Mesenchymal stem cell (in vitro differentiated cells and primary cell): ENCODE results near the gene CEP97.
"Not testable (repeated sequence)": the region's sequence is repeated elsewhere in the genome, so short reads cannot be mapped to it uniquely, and the experiment has no call there.

Experiments used
- DNase-seq: peaks from one replicate; pipeline ENCODE4 v3.0.0-alpha.2; 2013
- H2AFZ ChIP-seq: one replicate; pipeline ENCODE4 v1.6.1; 2013; ENCODE audit warnings: low read depth, mild to moderate bottlenecking, control low read depth, inconsistent platforms, low read length, moderate library complexity
- H2AK5ac ChIP-seq: 2 replicates; pipeline ENCODE4 v1.6.1; 2013; ENCODE audit warnings: low read length, moderate library complexity, mild to moderate bottlenecking, inconsistent platforms; ENCODE audit not compliant: severe bottlenecking
- H2BK120ac ChIP-seq: one replicate; pipeline ENCODE4 v1.6.1; 2013; ENCODE audit warnings: low read depth, mild to moderate bottlenecking, inconsistent platforms, low read length, moderate library complexity
- H2BK12ac ChIP-seq, 2 experiments: one replicate each; pipeline ENCODE4 v1.6.1; 2013; ENCODE audit warnings: inconsistent platforms in 2 of 2, low read length in 2 of 2, mild to moderate bottlenecking in 2 of 2, moderate library complexity in 2 of 2, control low read depth in 1 of 2
- H2BK15ac ChIP-seq: one replicate; pipeline ENCODE4 v1.6.1; 2013; ENCODE audit warnings: mild to moderate bottlenecking, low read depth, inconsistent platforms; ENCODE audit not compliant: poor library complexity, severe bottlenecking
- H2BK5ac ChIP-seq: 2 replicates; pipeline ENCODE4 v1.6.1; 2013; ENCODE audit warnings: low read depth, mild to moderate bottlenecking, low read length, control low read depth, inconsistent platforms; ENCODE audit not compliant: poor library complexity, severe bottlenecking
- H3K14ac ChIP-seq, 2 experiments: one replicate each; pipeline ENCODE4 v1.6.1; 2013; ENCODE audit warnings: inconsistent platforms in 2 of 2, low read length in 2 of 2, control low read depth in 1 of 2, mild to moderate bottlenecking in 1 of 2, moderate library complexity in 1 of 2
- H3K18ac ChIP-seq, 2 experiments: one replicate each; pipeline ENCODE4 v1.6.1; 2013; ENCODE audit warnings: inconsistent platforms in 2 of 2, low read length in 2 of 2, control low read depth in 1 of 2, low read depth in 1 of 2, mild to moderate bottlenecking in 1 of 2
- H3K23ac ChIP-seq, 2 experiments: one replicate each; pipeline ENCODE4 v1.6.1; 2013; ENCODE audit warnings: inconsistent platforms in 2 of 2, low read length in 2 of 2, mild to moderate bottlenecking in 2 of 2, moderate library complexity in 2 of 2, control low read depth in 1 of 2
- H3K27ac ChIP-seq: 2 replicates; pipeline ENCODE4 v1.5.1; 2013; ENCODE audit warnings: mild to moderate bottlenecking, moderate library complexity, low read length, control low read depth, inconsistent platforms; ENCODE audit not compliant: poor library complexity, severe bottlenecking
- H3K27me3 ChIP-seq, 2 experiments: 2 replicates each; pipeline versions ENCODE4 v1.6.1 to v1.7.0; 2013; ENCODE audit warnings: low read length in 2 of 2, mild to moderate bottlenecking in 2 of 2, moderate library complexity in 2 of 2, control low read depth in 1 of 2, inconsistent platforms in 1 of 2; ENCODE audit not compliant: control insufficient read depth in 1 of 2, insufficient read depth in 1 of 2
- H3K36me3 ChIP-seq, 2 experiments: 2 replicates each; pipeline versions ENCODE4 v1.6.1 to v1.7.0; 2013; ENCODE audit warnings: low read length in 2 of 2, control low read depth in 1 of 2, inconsistent platforms in 1 of 2, low read depth in 1 of 2, mild to moderate bottlenecking in 1 of 2; ENCODE audit not compliant: insufficient read depth in 2 of 2, control insufficient read depth in 1 of 2
- H3K4ac ChIP-seq, 2 experiments: one replicate each; pipeline ENCODE4 v1.6.1; 2013; ENCODE audit warnings: inconsistent platforms in 2 of 2, low read length in 2 of 2, mild to moderate bottlenecking in 2 of 2, moderate library complexity in 2 of 2, control low read depth in 1 of 2, low read depth in 1 of 2
- H3K4me1 ChIP-seq: 2 replicates; pipeline ENCODE4 v1.6.1; 2013; ENCODE audit warnings: low read depth, low read length, control low read depth; ENCODE audit not compliant: control insufficient read depth, insufficient read depth
- H3K4me2 ChIP-seq: 2 replicates; pipeline ENCODE4 v1.6.1; 2013; ENCODE audit warnings: low read length, mild to moderate bottlenecking, inconsistent platforms; ENCODE audit not compliant: poor library complexity, severe bottlenecking
- H3K4me3 ChIP-seq, 2 experiments: 2 replicates each; pipeline versions ENCODE4 v1.5.1 to v1.7.0; 2013; ENCODE audit warnings: low read length in 2 of 2, mild to moderate bottlenecking in 2 of 2, control low read depth in 1 of 2, low read depth in 1 of 2; ENCODE audit not compliant: insufficient read depth in 1 of 2
- H3K79me1 ChIP-seq: replicated peaks from 2 replicates; pipeline ENCODE4 v1.6.1; 2013; ENCODE audit warnings: mild to moderate bottlenecking, control low read depth, low read length, inconsistent platforms; ENCODE audit not compliant: poor library complexity, severe bottlenecking
- H3K9ac ChIP-seq: 2 replicates; pipeline ENCODE4 v1.7.0; 2013; ENCODE audit warnings: mild to moderate bottlenecking, low read length, moderate library complexity
- H3K9me3 ChIP-seq: 2 replicates; pipeline ENCODE4 v1.7.0; 2013; ENCODE audit warnings: mild to moderate bottlenecking, low read length; ENCODE audit not compliant: control insufficient read depth
- H4K8ac ChIP-seq: one replicate; pipeline ENCODE4 v1.6.1; 2013; ENCODE audit warnings: inconsistent platforms, mild to moderate bottlenecking, low read length, moderate library complexity
- H4K91ac ChIP-seq: one replicate; pipeline ENCODE4 v1.6.1; 2013; ENCODE audit warnings: mild to moderate bottlenecking, low read length, inconsistent platforms
- WGBS: methylation state at CpG from one replicate; pipeline ENCODE4 v1.1.7; 2013; ENCODE audit warnings: mixed read lengths; 5-methylcytosine and 5-hydroxymethylcytosine counted together

The CEP97 gene

DNA sequence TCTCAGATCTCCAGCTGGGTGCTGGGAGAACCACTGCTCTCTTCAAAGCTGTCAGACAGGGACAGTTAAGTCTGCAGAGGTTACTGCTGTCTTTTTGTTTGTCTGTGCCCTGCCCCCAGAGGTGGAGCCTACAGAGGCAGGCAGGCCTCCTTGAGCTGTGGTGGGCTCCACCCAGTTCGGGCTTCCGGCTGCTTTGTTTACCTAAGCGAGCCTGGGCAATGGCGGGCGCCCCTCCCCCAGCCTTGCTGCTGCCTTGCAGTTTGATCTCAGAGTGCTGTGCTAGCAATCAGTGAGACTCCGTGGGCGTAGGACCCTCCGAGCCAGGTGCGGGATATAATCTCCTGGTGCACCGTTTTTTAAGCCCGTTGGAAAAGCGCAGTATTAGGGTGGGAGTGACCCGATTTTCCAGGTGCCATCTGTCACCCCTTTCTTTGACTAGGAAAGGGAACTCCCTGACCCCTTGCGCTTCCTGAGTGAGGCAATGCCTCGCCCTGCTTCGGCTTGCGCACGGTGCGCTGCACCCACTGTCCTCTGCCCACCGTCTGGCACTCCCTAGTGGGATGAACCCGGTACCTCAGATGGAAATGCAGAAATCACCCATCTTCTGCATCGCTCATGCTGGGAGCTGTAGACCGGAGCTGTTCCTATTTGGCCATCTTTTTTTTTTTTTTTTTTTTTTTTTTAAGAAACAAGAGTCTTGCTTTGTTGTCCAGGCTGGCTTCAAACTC is 29.1 kb downstream of the CEP97 start:
- H3K18ac ChIP-seq, H2AK5ac ChIP-seq, DNase-seq, H3K9ac ChIP-seq, H3K9me3 ChIP-seq, H4K91ac ChIP-seq, H2AFZ ChIP-seq, H3K4me2 ChIP-seq, H3K14ac ChIP-seq, H3K23ac ChIP-seq, H2BK5ac ChIP-seq, H3K27ac ChIP-seq, H3K4ac ChIP-seq, H3K27me3 ChIP-seq, H4K8ac ChIP-seq, H3K4me3 ChIP-seq, H2BK15ac ChIP-seq, H3K4me1 ChIP-seq, H3K79me1 ChIP-seq, H2BK12ac ChIP-seq, H2BK120ac ChIP-seq: not testable (repeated sequence)
- H3K36me3 ChIP-seq, result peaks cover 11 to 37% of the 10 kb centered on the region in 2 experiments
- 91% methylated on average over 11 of the region's 23 CpGs for WGBS

DNA sequence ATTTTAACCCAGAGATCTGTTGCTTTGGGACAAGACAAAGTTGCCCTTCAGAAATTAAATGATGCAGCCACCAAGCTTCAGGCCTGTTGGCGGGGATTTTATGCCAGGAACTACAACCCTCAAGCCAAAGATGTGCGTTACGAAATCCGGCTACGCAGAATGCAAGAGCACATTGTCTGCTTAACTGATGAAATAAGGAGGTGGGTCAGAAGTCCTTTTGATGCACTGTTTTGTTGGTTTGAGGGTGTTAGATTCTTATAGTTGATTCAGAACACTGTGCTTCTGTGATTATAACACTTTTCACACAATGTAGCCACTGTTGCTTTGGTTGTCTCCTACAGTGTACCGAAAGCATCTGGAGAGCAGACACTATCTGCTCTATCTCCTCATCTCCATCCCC is 33.8 kb downstream of the CEP97 start:
- no peak overlapping the region for H2BK5ac ChIP-seq
- no peaks in the 10 kb centered on the region for H3K4me1 ChIP-seq
- H4K91ac ChIP-seq, result no peak overlapping the region
- no peak overlapping the region for H2AFZ ChIP-seq
- no peak overlapping the region for H3K18ac ChIP-seq
- no peak overlapping the region for H3K14ac ChIP-seq
- H4K8ac ChIP-seq, result no peak overlapping the region
- no peak overlapping the region for H2AK5ac ChIP-seq
- no peak overlapping the region for H2BK120ac ChIP-seq
- no peak overlapping the region for H3K9ac ChIP-seq
- H3K4ac ChIP-seq, result no peak overlapping the region
- H3K23ac ChIP-seq, result no peak overlapping the region
- 97% methylated on average over 5 of the region's 6 CpGs for WGBS
- H3K27me3 ChIP-seq, result no peaks in the 10 kb centered on the region
- H2BK12ac ChIP-seq, result no peak overlapping the region
- no peaks in the 10 kb centered on the region for H3K9me3 ChIP-seq
- peaks cover 11 to 59% of the 10 kb centered on the region in 2 experiments for H3K36me3 ChIP-seq
- no peak overlapping the region for H2BK15ac ChIP-seq
- H3K4me2 ChIP-seq, result no peak overlapping the region
- no peak overlapping the region for H3K4me3 ChIP-seq
- DNase-seq, result no peak
- peaks cover 10% of the 10 kb centered on the region for H3K79me1 ChIP-seq
- no peak overlapping the region for H3K27ac ChIP-seq

- H4K8ac ChIP-seq, result no peak overlapping the region
- no peak overlapping the region for H3K9ac ChIP-seq
- no peak overlapping the region for H2AFZ ChIP-seq
- H3K4me2 ChIP-seq, result no peak overlapping the region
- no peak overlapping the region for H2BK15ac ChIP-seq
- 100% methylated on average over 1 of the region's 3 CpGs for WGBS
- no peak overlapping the region for H4K91ac ChIP-seq
- H3K14ac ChIP-seq, result no peak overlapping the region
- H2BK5ac ChIP-seq, result no peak overlapping the region
- H2BK120ac ChIP-seq, result no peak overlapping the region
- H3K27me3 ChIP-seq, result no peaks in the 10 kb centered on the region
- H3K4me1 ChIP-seq, result no peaks in the 10 kb centered on the region
- no peak overlapping the region for H3K4ac ChIP-seq
- H2AK5ac ChIP-seq, result no peak overlapping the region
- no peak overlapping the region for H3K27ac ChIP-seq
- H3K9me3 ChIP-seq, result no peaks in the 10 kb centered on the region
- DNase-seq, result no peak
- H3K4me3 ChIP-seq, result no peak overlapping the region
- H3K18ac ChIP-seq, result no peak overlapping the region
- H3K36me3 ChIP-seq, result peaks cover 0 to 54% of the 10 kb centered on the region in 2 experiments
- H2BK12ac ChIP-seq, result no peak overlapping the region
- H3K79me1 ChIP-seq, result peaks cover 8% of the 10 kb centered on the region
- no peak overlapping the region for H3K23ac ChIP-seq
Measured at GRCh38 chr3:101762041-101762646, 37.7 kb downstream of the CEP97 start.

- not testable (repeated sequence) for DNase-seq, H3K14ac ChIP-seq, H3K79me1 ChIP-seq, H3K23ac ChIP-seq, H2BK5ac ChIP-seq, H3K27me3 ChIP-seq, H3K9me3 ChIP-seq, H3K4me1 ChIP-seq, H4K91ac ChIP-seq, H3K4ac ChIP-seq, H2AFZ ChIP-seq, H3K4me3 ChIP-seq, H2AK5ac ChIP-seq, H4K8ac ChIP-seq, H2BK120ac ChIP-seq, H3K9ac ChIP-seq, H3K4me2 ChIP-seq, H3K27ac ChIP-seq, H3K18ac ChIP-seq, H2BK15ac ChIP-seq, H3K36me3 ChIP-seq, H2BK12ac ChIP-seq
- WGBS, result 100% methylated on average over 2 of the region's 6 CpGs
Measured at GRCh38 chr3:101777745-101778281, 53.4 kb downstream of the CEP97 start.
